A549 (cell line): Measurements from ENCODE around the gene AMZ1. TPM values are rescaled to one million over a fixed set of nuclear protein-coding genes. Genes with fewer than 3 reads are reported as not detected.

Source experiments
- ATAC-seq, 2 experiments: fragments of 200-7000 bp in 1 of 2; fragments of >200 bp in 1 of 2; cut with Nextera tagmentation in 1 of 2; cut with Tn5 transposase in 1 of 2; 3 replicates each; pipeline versions ENCODE4 v1.8.0 to v1.9.1; 2018 to 2020; ENCODE audit warnings: mild to moderate bottlenecking in 1 of 2, moderate library complexity in 1 of 2
- CTCF ChIA-PET: fragments of 300-600 bp; sonication (Branson Sonifier 250); formaldehyde crosslinking; extraction: SDS; loops from one replicate; lab custom pipeline; 2021; ENCODE audit warnings: antibody characterized with exemption, inconsistent platforms; lab: Yijun Ruan, JAX
- POLR2A ChIA-PET: fragments of 350-600 bp; formaldehyde crosslinking; extraction: SDS; loops from one replicate; lab custom pipeline; 2021; ENCODE audit warnings: antibody characterized with exemption, inconsistent platforms; lab: Yijun Ruan, JAX
- DNase-seq, 2 experiments: peaks; one replicate each; pipeline versions ENCODE4 v3.0.0 to v3.0.0-alpha.2; 2011 to 2016; ENCODE audit warnings: low read depth in 1 of 2, low spot score in 1 of 2
- FAIRE-seq: peaks from 2 replicates; lab custom pipeline; 2011; peaks lifted over from hg19 to GRCh38; lab: Jason Lieb, UNC
- H3K27ac ChIP-seq, 2 experiments: fragments of >200 bp; sonication (Bioruptor Twin); formaldehyde crosslinking; 3 replicates each; pipeline ENCODE4 v1.5.1; 2016 to 2017
- H3K4me1 ChIP-seq: fragments of >200 bp; sonication (Bioruptor Twin); formaldehyde crosslinking; 3 replicates; pipeline ENCODE4 v1.6.1; 2016
- H3K4me2 ChIP-seq: fragments of >200 bp; sonication (Bioruptor Twin); formaldehyde crosslinking; 3 replicates; pipeline ENCODE4 v1.6.1; 2016
- H3K4me3 ChIP-seq: fragments of >200 bp; sonication (Bioruptor Twin); formaldehyde crosslinking; 3 replicates; pipeline ENCODE4 v1.5.1; 2016
- H3K9me3 ChIP-seq: fragments of >200 bp; sonication (Bioruptor Twin); formaldehyde crosslinking; 3 replicates; pipeline ENCODE4 v1.6.1; 2016
- CBX8 ChIP-seq: fragments of 200-600 bp; sonication (generic); IDR thresholded peaks from 2 replicates; pipeline ENCODE4 v1.6.1; 2016
- FOXS1 ChIP-seq: fragments of 250-450 bp; sonication (Bioruptor Pico); IDR thresholded peaks from 2 replicates; pipeline ENCODE4 v1.5.0; 2020; ENCODE audit warnings: mild to moderate bottlenecking, moderate library complexity
- GATA3 ChIP-seq: IDR thresholded peaks from 2 replicates; pipeline ENCODE4 v1.6.1; 2012; ENCODE audit warnings: borderline replicate concordance
- HEYL ChIP-seq: fragments of 250-450 bp; sonication (Bioruptor Pico); IDR thresholded peaks from 2 replicates; pipeline ENCODE4 v1.8.0; 2021; ENCODE audit warnings: mild to moderate bottlenecking, moderate library complexity
- HOXB5 ChIP-seq: fragments of 250-450 bp; sonication (Bioruptor Pico); IDR thresholded peaks from 2 replicates; pipeline ENCODE4 v1.5.0; 2020; ENCODE audit warnings: mild to moderate bottlenecking, moderate library complexity
- KDM1A ChIP-seq: fragments of 200-600 bp; sonication (generic); IDR thresholded peaks from 2 replicates; pipeline ENCODE4 v1.6.1; 2016; ENCODE audit warnings: low read depth, mild to moderate bottlenecking
- MAFK ChIP-seq: fragments of 450-650 bp; IDR thresholded peaks from 2 replicates; pipeline ENCODE4 v1.6.1; 2014; ENCODE audit not compliant: partially characterized antibody
- MAZ ChIP-seq: fragments of 150-350 bp; IDR thresholded peaks from 2 replicates; pipeline ENCODE4 v1.6.1; 2014; ENCODE audit warnings: antibody characterized with exemption, low read depth, low read length, borderline replicate concordance
- MYC ChIP-seq: IDR thresholded peaks from 2 replicates; pipeline ENCODE4 v1.6.1; 2012; ENCODE audit warnings: mild to moderate bottlenecking, inconsistent platforms, low read length, improper control_type of control experiment, borderline replicate concordance
- NFE2L2 ChIP-seq: fragments of 150-350 bp; conservative IDR thresholded peaks from 2 replicates; pipeline ENCODE4 v1.6.1; 2014; ENCODE audit warnings: low read length
- NR3C1 ChIP-seq: fragments of >200 bp; sonication (Bioruptor Twin); formaldehyde crosslinking; IDR thresholded peaks from 3 replicates; pipeline ENCODE4 v1.6.1; 2017
- PHF8 ChIP-seq: fragments of 200-600 bp; sonication (generic); IDR thresholded peaks from 2 replicates; pipeline ENCODE4 v1.6.1; 2016; ENCODE audit warnings: low read depth, mild to moderate bottlenecking, antibody characterized with exemption, moderate library complexity, borderline replicate concordance
- RCOR1 ChIP-seq: fragments of 150-350 bp; IDR thresholded peaks from 2 replicates; pipeline ENCODE4 v1.6.1; 2014; ENCODE audit warnings: antibody characterized with exemption, low read length, low read depth
- RFX5 ChIP-seq: fragments of 450-650 bp; IDR thresholded peaks from 2 replicates; pipeline ENCODE4 v1.7.1; 2014; ENCODE audit warnings: antibody characterized with exemption, mild to moderate bottlenecking, moderate library complexity
- RNF2 ChIP-seq: fragments of 200-600 bp; sonication (generic); IDR thresholded peaks from 2 replicates; pipeline ENCODE4 v1.6.1; 2016; ENCODE audit warnings: low read depth, mild to moderate bottlenecking, antibody characterized with exemption, moderate library complexity, borderline replicate concordance
- SREBF2 ChIP-seq: fragments of 450-650 bp; IDR thresholded peaks from 2 replicates; pipeline ENCODE4 v1.6.1; 2014; ENCODE audit warnings: mild to moderate bottlenecking, moderate library complexity
- TP53 ChIP-seq: fragments of 250-450 bp; sonication (Bioruptor Pico); IDR thresholded peaks from 2 replicates; pipeline ENCODE4 v1.5.0; 2021; ENCODE audit warnings: mild to moderate bottlenecking, moderate library complexity
- ZSCAN20 ChIP-seq: fragments of 250-450 bp; sonication (Bioruptor Pico); IDR thresholded peaks from 2 replicates; pipeline ENCODE4 v1.8.0; 2022; ENCODE audit warnings: mild to moderate bottlenecking, moderate library complexity
- WGBS: methylation state at CpG from one replicate; pipeline ENCODE4 v1.1.6; 2017; ENCODE audit errors: missing lambda C conversion rate; 5-methylcytosine and 5-hydroxymethylcytosine counted together
- polyA plus RNA-seq, 4 experiments: library from polyadenylated mRNA; depleted of rRNA in 3 of 4; stranded (reverse); fragments of >200 nt; fragmentation: RNase III in 1 of 4; extraction: RNeasy Plus Mini Kit Qiagen cat#74134 plus additional on column Dnase treatment in 1 of 4; gene quantifications; 2 replicates in 3 of 4; 3 replicates in 1 of 4; pipeline ENCODE4 v1.2.3, GENCODE V29; 2011 to 2017
- TF ChIP-seq, protein P1 (sequence below): fragments of 200-600 bp; sonication (generic); IDR thresholded peaks from 2 replicates; pipeline ENCODE4 v1.6.1; 2016; ENCODE audit warnings: antibody characterized with exemption, mild to moderate bottlenecking, moderate library complexity
- TF ChIP-seq, protein P2 (sequence below): fragments of >200 bp; sonication (Bioruptor Twin); formaldehyde crosslinking; IDR thresholded peaks from 3 replicates; pipeline ENCODE4 v1.5.1; 2016
- TF ChIP-seq, protein P3 (sequence below): fragments of >200 bp; sonication (Bioruptor Twin); formaldehyde crosslinking; IDR thresholded peaks from 2 replicates; pipeline ENCODE4 v1.6.1; 2016
- TF ChIP-seq, protein P4 (sequence below): IDR thresholded peaks from 2 replicates; pipeline ENCODE4 v1.6.1; 2012
- TF ChIP-seq, protein P5 (sequence below): fragments of 450-650 bp; IDR thresholded peaks from 2 replicates; pipeline ENCODE4 v1.6.1; 2014; ENCODE audit warnings: antibody characterized with exemption
- TF ChIP-seq, protein P6 (sequence below): IDR thresholded peaks from 2 replicates; pipeline ENCODE4 v1.6.1; 2012; ENCODE audit warnings: low read depth, borderline replicate concordance

Gene AMZ1
- polyA plus RNA-seq, 2 of the 4 experiments (the other 2 are of a cell fraction), result 0.01 TPM; not detected in 1

DNA sequence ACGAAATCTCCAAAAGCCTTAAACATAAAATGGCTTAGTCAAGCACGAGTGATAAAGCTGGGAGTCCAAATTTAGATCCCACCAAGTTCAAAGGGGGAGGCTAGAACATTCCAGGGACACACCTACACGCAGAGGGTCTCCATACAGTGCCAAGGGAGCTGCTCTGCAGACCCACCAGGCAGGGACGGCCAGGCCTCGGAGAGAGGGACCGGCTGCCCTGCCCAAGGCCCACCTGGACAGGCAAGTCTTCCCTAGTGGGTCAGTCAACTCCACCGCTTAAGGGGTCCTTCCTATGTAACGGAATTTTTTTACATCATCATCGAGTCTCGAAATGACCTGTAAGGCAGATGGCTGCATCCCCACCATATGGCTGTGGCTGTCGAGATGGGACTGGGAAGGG is 28.5 kb downstream of the AMZ1 start (continued):
- TF ChIP-seq, protein P1, sequence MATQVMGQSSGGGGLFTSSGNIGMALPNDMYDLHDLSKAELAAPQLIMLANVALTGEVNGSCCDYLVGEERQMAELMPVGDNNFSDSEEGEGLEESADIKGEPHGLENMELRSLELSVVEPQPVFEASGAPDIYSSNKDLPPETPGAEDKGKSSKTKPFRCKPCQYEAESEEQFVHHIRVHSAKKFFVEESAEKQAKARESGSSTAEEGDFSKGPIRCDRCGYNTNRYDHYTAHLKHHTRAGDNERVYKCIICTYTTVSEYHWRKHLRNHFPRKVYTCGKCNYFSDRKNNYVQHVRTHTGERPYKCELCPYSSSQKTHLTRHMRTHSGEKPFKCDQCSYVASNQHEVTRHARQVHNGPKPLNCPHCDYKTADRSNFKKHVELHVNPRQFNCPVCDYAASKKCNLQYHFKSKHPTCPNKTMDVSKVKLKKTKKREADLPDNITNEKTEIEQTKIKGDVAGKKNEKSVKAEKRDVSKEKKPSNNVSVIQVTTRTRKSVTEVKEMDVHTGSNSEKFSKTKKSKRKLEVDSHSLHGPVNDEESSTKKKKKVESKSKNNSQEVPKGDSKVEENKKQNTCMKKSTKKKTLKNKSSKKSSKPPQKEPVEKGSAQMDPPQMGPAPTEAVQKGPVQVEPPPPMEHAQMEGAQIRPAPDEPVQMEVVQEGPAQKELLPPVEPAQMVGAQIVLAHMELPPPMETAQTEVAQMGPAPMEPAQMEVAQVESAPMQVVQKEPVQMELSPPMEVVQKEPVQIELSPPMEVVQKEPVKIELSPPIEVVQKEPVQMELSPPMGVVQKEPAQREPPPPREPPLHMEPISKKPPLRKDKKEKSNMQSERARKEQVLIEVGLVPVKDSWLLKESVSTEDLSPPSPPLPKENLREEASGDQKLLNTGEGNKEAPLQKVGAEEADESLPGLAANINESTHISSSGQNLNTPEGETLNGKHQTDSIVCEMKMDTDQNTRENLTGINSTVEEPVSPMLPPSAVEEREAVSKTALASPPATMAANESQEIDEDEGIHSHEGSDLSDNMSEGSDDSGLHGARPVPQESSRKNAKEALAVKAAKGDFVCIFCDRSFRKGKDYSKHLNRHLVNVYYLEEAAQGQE, result no peak
- TF ChIP-seq MYC, result no peak
- TF ChIP-seq TP53 (CRISPR knock-in tag), result no peak
- no peak for TF ChIP-seq RFX5

DNA sequence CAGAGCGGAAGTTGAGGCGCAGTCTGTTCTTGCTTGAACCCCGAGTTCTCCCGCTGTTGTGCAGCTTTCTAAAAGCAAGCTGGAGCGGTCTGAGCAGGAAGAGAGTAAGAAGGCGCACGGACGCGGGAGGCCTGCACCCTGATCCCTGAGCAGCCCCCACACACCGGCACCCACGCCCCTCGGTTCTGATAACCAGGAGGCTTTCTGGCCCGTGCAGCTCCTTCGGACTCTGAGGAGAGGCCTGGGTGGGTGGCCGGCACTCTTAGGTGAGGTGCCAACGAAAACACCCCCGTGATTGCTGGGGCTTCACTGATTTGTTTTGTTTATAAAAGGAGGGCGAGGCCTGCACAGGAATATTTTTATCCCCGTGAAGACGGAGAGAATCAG is 28.9 kb downstream of the AMZ1 start:
- DNase-seq (no peak), FAIRE-seq (no peak), ATAC-seq (no peak)
- H3K27ac ChIP-seq, result no peak overlapping the region
- H3K9me3 ChIP-seq, result no peaks in the 10 kb centered on the region
- ChIA-PET CTCF (interaction anchor here (1.0 to 1.6 kb wide), 5 partner anchors 9 to 266 kb away, joined by 3 to 5 read pairs (median 4); no protein-coding TSS in a partner anchor), POLR2A (no interaction called here)
- no peak for TF ChIP-seq HOXB5 (CRISPR knock-in tag)
- no peak for TF ChIP-seq HEYL (CRISPR knock-in tag)
- no peak for TF ChIP-seq RCOR1
- TF ChIP-seq GATA3, result no peak
- no peak for TF ChIP-seq RNF2
- TF ChIP-seq ZSCAN20 (CRISPR knock-in tag), result no peak
- no peak overlapping the region for H3K4me3 ChIP-seq
- WGBS, result 85% methylated on average over 20 of the region's 20 CpGs
- H3K4me1 ChIP-seq, result no peaks in the 10 kb centered on the region
- no peak overlapping the region for H3K4me2 ChIP-seq

DNA sequence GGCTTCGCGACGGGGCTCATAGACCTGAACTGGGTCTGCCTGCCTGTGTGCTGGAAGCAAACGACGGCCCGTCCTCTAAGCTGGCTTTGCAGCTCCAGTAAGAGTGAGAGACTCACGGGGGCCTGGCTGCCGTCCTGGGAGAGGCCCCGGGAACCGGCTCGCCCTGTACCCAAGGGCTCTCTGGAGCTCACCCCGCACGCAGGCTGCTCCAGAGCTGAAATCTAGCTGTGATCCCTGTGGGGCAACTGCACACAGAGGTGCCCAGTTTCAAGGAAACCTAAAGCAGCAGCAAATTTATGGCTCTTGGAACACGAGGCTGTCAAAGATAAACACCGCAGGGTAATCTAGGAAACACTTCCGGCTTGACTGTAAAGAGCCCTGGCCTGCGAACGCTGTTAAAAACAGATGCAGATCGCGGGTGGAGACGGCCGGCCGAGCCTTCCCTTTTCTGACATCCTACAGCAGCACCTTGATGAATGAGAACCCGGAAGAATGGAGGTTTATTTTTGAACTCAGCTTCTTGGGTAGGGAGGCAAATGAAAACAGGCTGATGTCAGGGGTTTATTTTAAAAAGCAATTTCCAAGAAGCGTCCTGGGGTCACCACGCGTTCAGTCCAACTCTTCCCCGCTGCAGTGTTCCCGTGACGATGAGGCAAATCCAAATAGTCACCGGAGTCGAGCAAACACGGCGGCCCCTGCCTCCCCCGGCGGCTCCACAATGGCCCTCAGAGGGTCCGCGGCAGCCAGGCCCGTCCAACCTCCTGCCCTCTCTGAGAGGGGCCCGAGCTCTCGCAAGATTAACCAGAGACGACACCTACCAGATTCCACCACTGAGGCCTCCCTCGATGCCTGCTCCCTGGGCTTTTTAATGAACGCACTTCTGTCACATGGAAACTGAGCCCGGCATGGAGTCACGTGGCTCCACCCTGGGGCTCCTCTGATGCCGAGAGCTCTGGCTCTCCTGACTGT is 29.6 kb downstream of the AMZ1 start:
- POLR2A ChIA-PET, result interaction anchor here (1.5 kb wide), 1 partner anchor 40 kb away, joined by 3 read pairs; no protein-coding TSS in a partner anchor
- no peak for FAIRE-seq
- CTCF ChIA-PET, result interaction anchor here (0.9 to 2.7 kb wide), 8 partner anchors 8 to 283 kb away, joined by 3 to 33 read pairs (median 4); no protein-coding TSS in a partner anchor
- ATAC-seq, result no peak
- Histone ChIP-seq H3K9me3 (no peaks in the 10 kb centered on the region), H3K4me2 (no peak overlapping the region), H3K4me1 (no peaks in the 10 kb centered on the region), H3K27ac (no peak overlapping the region), H3K4me3 (no peak overlapping the region)
- no peak for DNase-seq
- TF ChIP-seq NFE2L2 (no peak), PHF8 (no peak), GATA3 (no peak), MAZ (no peak), NR3C1 (no peak), SREBF2 (no peak), MAFK (no peak), KDM1A (no peak), CBX8 (no peak), FOXS1 (no peak)
- TF ChIP-seq, protein P2, sequence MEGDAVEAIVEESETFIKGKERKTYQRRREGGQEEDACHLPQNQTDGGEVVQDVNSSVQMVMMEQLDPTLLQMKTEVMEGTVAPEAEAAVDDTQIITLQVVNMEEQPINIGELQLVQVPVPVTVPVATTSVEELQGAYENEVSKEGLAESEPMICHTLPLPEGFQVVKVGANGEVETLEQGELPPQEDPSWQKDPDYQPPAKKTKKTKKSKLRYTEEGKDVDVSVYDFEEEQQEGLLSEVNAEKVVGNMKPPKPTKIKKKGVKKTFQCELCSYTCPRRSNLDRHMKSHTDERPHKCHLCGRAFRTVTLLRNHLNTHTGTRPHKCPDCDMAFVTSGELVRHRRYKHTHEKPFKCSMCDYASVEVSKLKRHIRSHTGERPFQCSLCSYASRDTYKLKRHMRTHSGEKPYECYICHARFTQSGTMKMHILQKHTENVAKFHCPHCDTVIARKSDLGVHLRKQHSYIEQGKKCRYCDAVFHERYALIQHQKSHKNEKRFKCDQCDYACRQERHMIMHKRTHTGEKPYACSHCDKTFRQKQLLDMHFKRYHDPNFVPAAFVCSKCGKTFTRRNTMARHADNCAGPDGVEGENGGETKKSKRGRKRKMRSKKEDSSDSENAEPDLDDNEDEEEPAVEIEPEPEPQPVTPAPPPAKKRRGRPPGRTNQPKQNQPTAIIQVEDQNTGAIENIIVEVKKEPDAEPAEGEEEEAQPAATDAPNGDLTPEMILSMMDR, result no peak
- TF ChIP-seq, protein P3, sequence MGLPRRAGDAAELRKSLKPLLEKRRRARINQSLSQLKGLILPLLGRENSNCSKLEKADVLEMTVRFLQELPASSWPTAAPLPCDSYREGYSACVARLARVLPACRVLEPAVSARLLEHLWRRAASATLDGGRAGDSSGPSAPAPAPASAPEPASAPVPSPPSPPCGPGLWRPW, result no peak
- TF ChIP-seq, protein P4, sequence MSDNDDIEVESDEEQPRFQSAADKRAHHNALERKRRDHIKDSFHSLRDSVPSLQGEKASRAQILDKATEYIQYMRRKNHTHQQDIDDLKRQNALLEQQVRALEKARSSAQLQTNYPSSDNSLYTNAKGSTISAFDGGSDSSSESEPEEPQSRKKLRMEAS, result no peak
- TF ChIP-seq, protein P5, sequence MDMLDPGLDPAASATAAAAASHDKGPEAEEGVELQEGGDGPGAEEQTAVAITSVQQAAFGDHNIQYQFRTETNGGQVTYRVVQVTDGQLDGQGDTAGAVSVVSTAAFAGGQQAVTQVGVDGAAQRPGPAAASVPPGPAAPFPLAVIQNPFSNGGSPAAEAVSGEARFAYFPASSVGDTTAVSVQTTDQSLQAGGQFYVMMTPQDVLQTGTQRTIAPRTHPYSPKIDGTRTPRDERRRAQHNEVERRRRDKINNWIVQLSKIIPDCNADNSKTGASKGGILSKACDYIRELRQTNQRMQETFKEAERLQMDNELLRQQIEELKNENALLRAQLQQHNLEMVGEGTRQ, result no peak
- TF ChIP-seq, protein P6, sequence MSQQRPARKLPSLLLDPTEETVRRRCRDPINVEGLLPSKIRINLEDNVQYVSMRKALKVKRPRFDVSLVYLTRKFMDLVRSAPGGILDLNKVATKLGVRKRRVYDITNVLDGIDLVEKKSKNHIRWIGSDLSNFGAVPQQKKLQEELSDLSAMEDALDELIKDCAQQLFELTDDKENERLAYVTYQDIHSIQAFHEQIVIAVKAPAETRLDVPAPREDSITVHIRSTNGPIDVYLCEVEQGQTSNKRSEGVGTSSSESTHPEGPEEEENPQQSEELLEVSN, result no peak
- whole genome bisulfite sequencing, result 93% methylated on average over 41 of the region's 47 CpGs
